ENCODE measurements around the gene OSCAR.

OSCAR gene

GRCh38 chr19:54063350-54064116, 37.1 kb downstream of the OSCAR start, which contains the start of gene VSTM1:
Gene VSTM1, minus strand, starts transcription at chr19:54063897. Its CDS starts 120 bp downstream, at chr19:54063777.
- no peak for DNase-seq (ENCODE audit: low read depth in 2 of 2)
- no peak within 1 kb of the TSS for H3K4me3 ChIP-seq (replicated peaks in 1 of 2; ENCODE audit: low read depth in 2 of 2, low read length in 2 of 2)
- no peak for TF ChIP-seq CTCF (IDR thresholded peaks at IDR 0.05; ENCODE audit: low read depth, low read length)

GRCh38 chr19:54062643-54063042, 38.0 kb downstream of the OSCAR start:
- no peak for TF ChIP-seq CTCF (IDR thresholded peaks at IDR 0.05; ENCODE audit: low read depth, low read length)
- H3K4me3 ChIP-seq (replicated peaks in 1 of 2; ENCODE audit: low read depth in 2 of 2, low read length in 2 of 2) = no peak overlapping the region
- no peak for DNase-seq (ENCODE audit: low read depth in 2 of 2)

- H3K4me3 ChIP-seq (replicated peaks in 1 of 2; ENCODE audit: low read depth in 2 of 2, low read length in 2 of 2) = no peak overlapping the region
Measured at GRCh38 chr19:54047616-54048015, 53.0 kb downstream of the OSCAR start.

GRCh38 chr19:54045771-54046170, 54.8 kb downstream of the OSCAR start:
- no peak for TF ChIP-seq CTCF (IDR thresholded peaks at IDR 0.05; ENCODE audit: low read depth, low read length)
- no peak for DNase-seq (ENCODE audit: low read depth in 2 of 2)
- no peak overlapping the region for H3K4me3 ChIP-seq (replicated peaks in 1 of 2; ENCODE audit: low read depth in 2 of 2, low read length in 2 of 2)

More at GRCh38 chr19:54047616-54048015, 53.0 kb downstream of the OSCAR start:
- TF ChIP-seq CTCF (IDR thresholded peaks at IDR 0.05; ENCODE audit: low read depth, low read length) = no peak
- no peak for DNase-seq (ENCODE audit: low read depth in 2 of 2)

Measured in cardiac fibroblast (primary cell).